GM13977 (cell line): ENCODE results near the gene LRRC52.

ENCODE experiments used
- DNase-seq: peaks from one replicate; pipeline ENCODE4 v3.0.0; 2012; ENCODE audit warnings: low spot score
- in situ Hi-C: fragments of 300-500 bp; cut with MboI; formaldehyde crosslinking; loops from one replicate; pipeline ENCODE4 v1.12.0; 2022; ENCODE audit warnings: low sequenced_read_pairs, low pct_unique_long_range_greater_than_20kb, mixed read lengths, inconsistent platforms; ENCODE audit not compliant: unreplicated experiment
- TF ChIP-seq, protein P1 (sequence below): IDR thresholded peaks from 2 replicates; pipeline ENCODE4 v1.5.1; 2012; ENCODE audit warnings: mild to moderate bottlenecking, control low read depth; ENCODE audit not compliant: insufficient read depth; ENCODE audit errors: extremely low read depth, missing control alignments

The LRRC52 gene

DNA sequence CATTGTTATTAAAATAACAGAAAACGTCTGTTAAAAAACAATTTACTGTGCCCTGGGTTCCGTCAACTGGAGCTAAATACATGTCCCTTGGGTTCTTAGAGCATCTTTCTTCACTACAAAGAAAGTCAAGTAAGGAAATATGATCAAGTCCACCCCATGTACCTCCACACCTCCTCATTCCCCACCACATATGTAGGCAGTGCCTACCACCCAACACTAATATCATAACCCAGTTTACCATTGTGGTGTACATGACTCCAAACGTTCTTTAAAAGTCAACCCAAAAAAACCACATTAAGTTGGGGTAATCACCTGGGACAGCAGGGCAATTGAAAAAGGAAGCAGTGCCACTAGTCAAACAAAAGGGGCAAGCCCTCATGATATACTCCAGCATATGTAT is 7.8 kb upstream of the LRRC52 start:
- TF ChIP-seq, protein P1, sequence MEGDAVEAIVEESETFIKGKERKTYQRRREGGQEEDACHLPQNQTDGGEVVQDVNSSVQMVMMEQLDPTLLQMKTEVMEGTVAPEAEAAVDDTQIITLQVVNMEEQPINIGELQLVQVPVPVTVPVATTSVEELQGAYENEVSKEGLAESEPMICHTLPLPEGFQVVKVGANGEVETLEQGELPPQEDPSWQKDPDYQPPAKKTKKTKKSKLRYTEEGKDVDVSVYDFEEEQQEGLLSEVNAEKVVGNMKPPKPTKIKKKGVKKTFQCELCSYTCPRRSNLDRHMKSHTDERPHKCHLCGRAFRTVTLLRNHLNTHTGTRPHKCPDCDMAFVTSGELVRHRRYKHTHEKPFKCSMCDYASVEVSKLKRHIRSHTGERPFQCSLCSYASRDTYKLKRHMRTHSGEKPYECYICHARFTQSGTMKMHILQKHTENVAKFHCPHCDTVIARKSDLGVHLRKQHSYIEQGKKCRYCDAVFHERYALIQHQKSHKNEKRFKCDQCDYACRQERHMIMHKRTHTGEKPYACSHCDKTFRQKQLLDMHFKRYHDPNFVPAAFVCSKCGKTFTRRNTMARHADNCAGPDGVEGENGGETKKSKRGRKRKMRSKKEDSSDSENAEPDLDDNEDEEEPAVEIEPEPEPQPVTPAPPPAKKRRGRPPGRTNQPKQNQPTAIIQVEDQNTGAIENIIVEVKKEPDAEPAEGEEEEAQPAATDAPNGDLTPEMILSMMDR = no peak
- DNase-seq = no peak
- in situ Hi-C loops = no loop called here

DNA sequence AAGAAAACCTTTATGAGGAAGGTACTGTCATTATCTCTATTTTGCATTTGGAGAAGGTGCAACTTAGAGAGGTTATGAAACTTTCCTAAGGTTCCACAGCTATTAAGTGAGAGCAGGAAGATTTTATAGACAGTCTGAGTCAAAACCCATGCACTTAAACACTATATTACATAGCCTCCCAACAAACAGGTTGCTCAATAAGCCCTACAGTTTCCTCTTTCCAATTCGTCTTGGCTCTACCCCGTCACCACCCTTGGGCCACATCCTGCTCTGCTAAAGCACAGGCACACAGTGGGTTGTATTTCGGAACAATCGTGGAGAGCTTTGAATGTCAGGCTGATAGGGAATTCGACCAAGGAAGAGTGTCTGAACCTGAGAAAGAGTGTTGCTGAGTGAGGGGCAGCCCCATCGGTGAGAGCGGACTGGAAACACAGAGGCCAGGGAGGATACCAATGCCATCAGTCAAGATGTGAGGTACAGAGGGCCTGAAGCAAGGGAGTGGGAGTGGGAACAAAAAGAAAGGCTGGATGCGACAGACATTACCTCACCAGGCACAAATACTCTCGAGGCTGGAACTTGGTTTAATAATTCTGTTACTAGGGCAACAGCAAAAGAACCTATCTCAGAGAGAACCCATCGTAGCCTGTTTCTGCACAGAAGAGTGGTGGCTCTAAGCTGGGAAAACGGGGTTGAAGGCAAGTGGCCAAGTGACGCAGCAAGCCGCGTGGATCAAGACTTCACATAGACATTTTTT is 6.3 kb upstream of the LRRC52 start:
- DNase-seq = no peak
- in situ Hi-C loops = no loop called here
- TF ChIP-seq, protein P1 = no peak

DNA sequence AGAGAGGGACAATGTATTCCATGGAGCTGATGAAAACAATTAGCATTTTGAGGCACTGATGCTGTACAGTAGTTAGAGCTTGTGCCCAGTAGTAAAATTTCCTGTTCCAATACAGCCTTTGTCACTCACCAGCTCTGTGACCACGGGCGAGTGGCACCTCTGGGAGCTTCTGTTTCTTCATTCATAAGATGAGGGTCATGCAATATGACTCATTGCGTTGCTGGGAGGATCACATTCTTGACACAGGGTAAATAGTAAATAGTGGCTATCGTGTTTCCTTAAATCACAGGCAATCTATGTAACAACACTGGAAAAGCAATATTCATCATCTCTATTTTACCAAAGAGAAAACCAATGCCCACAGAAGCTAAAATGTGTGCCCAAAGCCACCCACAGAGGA is 4.5 kb upstream of the LRRC52 start:
- TF ChIP-seq, protein P1 = no peak
- DNase-seq = no peak
- in situ Hi-C loops = no loop called here

DNA sequence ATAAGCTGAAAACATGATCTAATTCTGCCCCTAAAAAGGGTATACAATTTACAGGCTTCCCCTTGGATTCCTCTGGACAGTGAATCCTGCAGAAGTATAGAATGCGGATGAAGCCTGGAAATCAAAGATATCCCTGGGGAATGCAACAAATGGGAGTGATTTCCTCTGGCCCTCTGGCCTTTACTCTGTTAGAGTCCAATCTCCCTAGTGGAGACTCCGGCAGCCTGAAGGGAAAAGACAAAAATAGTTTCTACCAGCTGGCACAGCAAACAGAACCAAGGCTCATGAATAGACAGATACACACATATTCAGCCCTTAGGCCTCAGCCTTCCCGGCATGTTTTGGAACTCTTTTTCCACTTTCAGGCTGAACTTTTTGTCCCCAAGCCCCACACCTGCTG is 3.9 kb upstream of the LRRC52 start:
- TF ChIP-seq, protein P1 = no peak
- no peak for DNase-seq
- in situ Hi-C loops = no loop called here

DNA sequence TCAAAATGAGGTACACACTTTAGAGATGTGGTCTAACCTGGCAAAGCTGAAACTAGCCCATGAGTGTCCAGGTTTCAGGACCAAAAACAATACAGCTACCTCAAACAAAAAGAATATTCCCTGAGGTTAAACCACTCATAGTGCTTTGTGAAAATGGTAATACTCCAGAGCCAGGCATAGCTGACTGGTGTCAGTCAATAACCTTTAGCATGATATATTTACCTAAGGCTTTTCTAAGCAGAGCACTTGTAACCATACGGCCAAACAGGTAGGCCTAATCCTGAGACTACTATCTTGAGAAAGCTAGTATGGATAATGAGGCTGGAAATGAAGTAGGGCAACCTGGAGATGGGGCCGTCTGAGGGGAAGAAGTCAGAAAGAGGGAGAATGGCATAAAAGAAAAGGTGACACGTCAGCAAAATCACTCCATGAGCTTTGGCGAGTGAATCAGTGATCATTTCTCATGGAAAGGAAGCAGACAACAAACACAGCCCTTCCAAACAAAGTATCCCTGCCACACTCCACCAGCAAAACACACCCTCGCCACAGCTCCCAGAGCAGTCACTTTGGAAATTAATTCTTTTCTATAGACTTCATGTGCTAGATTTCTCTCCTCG is 1.7 kb upstream of the LRRC52 start:
- TF ChIP-seq, protein P1 = no peak
- in situ Hi-C loops = no loop called here
- DNase-seq = no peak

DNA sequence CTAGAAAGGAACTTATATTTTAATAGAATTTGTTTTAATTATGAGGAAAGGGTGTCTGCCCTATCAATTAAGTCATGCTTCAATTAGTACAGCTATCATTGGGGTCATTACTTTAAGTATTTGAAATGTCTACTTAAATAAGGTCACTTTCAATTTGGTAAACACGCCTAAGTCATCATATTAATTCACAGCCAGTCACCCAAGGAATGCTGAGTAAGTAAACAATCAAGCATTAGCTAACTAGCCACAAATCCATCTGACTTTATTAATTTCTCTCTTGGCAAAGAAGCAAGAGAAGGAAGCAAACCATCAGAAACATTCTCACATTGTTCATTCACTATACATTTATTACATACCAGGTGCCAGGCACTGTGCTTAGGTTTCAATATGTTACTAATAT is 1.2 kb upstream of the LRRC52 start:
- in situ Hi-C loops = no loop called here
- DNase-seq = no peak
- TF ChIP-seq, protein P1 = no peak

DNA sequence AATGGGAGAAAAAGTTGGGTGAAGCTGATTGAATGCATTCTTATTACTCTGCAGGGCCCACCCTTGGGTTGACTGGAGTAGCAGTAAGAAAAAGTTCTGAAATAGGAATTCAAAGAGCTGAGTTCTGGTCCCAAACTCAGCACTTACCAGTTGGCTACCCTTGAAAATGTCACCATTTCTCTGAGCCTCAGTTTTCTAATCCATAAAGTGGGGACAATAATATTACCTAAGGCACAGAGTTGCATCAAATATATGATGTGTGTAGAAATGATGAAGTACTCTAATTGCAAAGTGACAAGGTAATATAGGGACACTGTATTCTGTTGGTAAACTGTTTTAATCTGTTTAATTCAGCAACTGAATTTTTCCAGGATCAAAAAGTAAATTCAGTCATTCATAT is 1.2 kb downstream of the LRRC52 start:
- TF ChIP-seq, protein P1 = no peak
- no peak for DNase-seq
- in situ Hi-C loops = no loop called here
